ENCODE data around the gene FAM135A.

FAM135A gene

GRCh38 chr6:70413992-70414494, 735 bp downstream of the FAM135A start:
- no peaks in the 10 kb centered on the region for H3K4me1 ChIP-seq
- H3K9me3 ChIP-seq: no peaks in the 10 kb centered on the region

GRCh38 chr6:70414813-70415212, 1.5 kb downstream of the FAM135A start:
- TF ChIP-seq CTCF (IDR thresholded peaks at IDR 0.05; ENCODE audit: low read depth, low read length): no peak
- DNase-seq: no peak
- peaks cover 7% of the 10 kb centered on the region for H3K36me3 ChIP-seq
- no peaks in the 10 kb centered on the region for H3K4me1 ChIP-seq
- no peaks in the 10 kb centered on the region for H3K27me3 ChIP-seq
- H3K9me3 ChIP-seq: no peaks in the 10 kb centered on the region
- peak overlapping the region; percentile 96 for H3K4me3 ChIP-seq (ENCODE audit: low read depth, low read length)

More at GRCh38 chr6:70413992-70414494, 735 bp downstream of the FAM135A start:
- DNase-seq: no peak
- H3K36me3 ChIP-seq: peaks cover 7% of the 10 kb centered on the region
- no peak for TF ChIP-seq CTCF (IDR thresholded peaks at IDR 0.05; ENCODE audit: low read depth, low read length)
- peak overlapping the region; percentile 96 for H3K4me3 ChIP-seq (ENCODE audit: low read depth, low read length)
- peaks cover 2% of the 10 kb centered on the region for H3K27me3 ChIP-seq

GRCh38 chr6:70415247-70415646, 1.9 kb downstream of the FAM135A start:
- DNase-seq: no peak
- Histone ChIP-seq H3K36me3 (peaks cover 7% of the 10 kb centered on the region), H3K9me3 (no peaks in the 10 kb centered on the region), H3K4me3 (ENCODE audit: low read depth, low read length) (peak overlapping the region; percentile 96), H3K4me1 (no peaks in the 10 kb centered on the region), H3K27me3 (no peaks in the 10 kb centered on the region)
- TF ChIP-seq CTCF (IDR thresholded peaks at IDR 0.05; ENCODE audit: low read depth, low read length): no peak

- DNase-seq: no peak
- no peak for TF ChIP-seq CTCF (IDR thresholded peaks at IDR 0.05; ENCODE audit: low read depth, low read length)
- Histone ChIP-seq H3K9me3 (no peaks in the 10 kb centered on the region), H3K36me3 (peaks cover 7% of the 10 kb centered on the region), H3K4me3 (ENCODE audit: low read depth, low read length) (no peak overlapping the region), H3K27me3 (no peaks in the 10 kb centered on the region), H3K4me1 (no peaks in the 10 kb centered on the region)
Observed at GRCh38 chr6:70415660-70416059, 2.4 kb downstream of the FAM135A start.

- Histone ChIP-seq H3K4me3 (ENCODE audit: low read depth, low read length) (no peak overlapping the region), H3K27me3 (no peaks in the 10 kb centered on the region), H3K9me3 (no peaks in the 10 kb centered on the region), H3K4me1 (no peaks in the 10 kb centered on the region), H3K36me3 (peaks cover 10% of the 10 kb centered on the region)
- TF ChIP-seq CTCF (IDR thresholded peaks at IDR 0.05; ENCODE audit: low read depth, low read length): no peak
- DNase-seq: no peak
Observed at GRCh38 chr6:70421509-70421908, 8.2 kb downstream of the FAM135A start.

- no peak overlapping the region for H3K4me3 ChIP-seq (ENCODE audit: low read depth, low read length)
- TF ChIP-seq CTCF (IDR thresholded peaks at IDR 0.05; ENCODE audit: low read depth, low read length): no peak
- no peaks in the 10 kb centered on the region for H3K27me3 ChIP-seq
- H3K9me3 ChIP-seq: no peaks in the 10 kb centered on the region
- no peaks in the 10 kb centered on the region for H3K4me1 ChIP-seq
- no peak for DNase-seq
- peaks cover 12% of the 10 kb centered on the region for H3K36me3 ChIP-seq
Observed at GRCh38 chr6:70423189-70424134, 10.2 kb downstream of the FAM135A start.

Measured in BE2C (cell line).